Kidney (tissue), 14 donors: Measurements from ENCODE around the gene CENATAC. TPM values are rescaled to one million over a fixed set of nuclear protein-coding genes. Genes with fewer than 3 reads are reported as not detected.
A peak's percentile ranks its signal among the peaks of the same experiment; 100 is the strongest.
"Not testable (repeated sequence)": the region's sequence is repeated elsewhere in the genome, so short reads cannot be mapped to it uniquely, and the experiment has no call there.

ENCODE experiments used
- DNase-seq, 5 donors: peaks; one replicate each; pipeline ENCODE4 v3.0.0-alpha.2; 2013 to 2020
- FAIRE-seq: peaks from 2 replicates; lab custom pipeline; 2012; peaks lifted over from hg19 to GRCh38; lab: Jason Lieb, UNC
- H3K27ac ChIP-seq, 2 donors: one replicate each; pipeline ENCODE4 v1.7.0; 2013; ENCODE audit warnings: low read depth in 2 of 2, low read length in 2 of 2, inconsistent platforms in 1 of 2
- H3K27me3 ChIP-seq: one replicate; pipeline ENCODE4 v1.7.1; 2013; ENCODE audit warnings: low read length, inconsistent platforms; ENCODE audit not compliant: control insufficient read depth, insufficient read depth
- H3K36me3 ChIP-seq, 3 donors: one replicate each; pipeline versions ENCODE4 v1.7.0 to v1.7.1; 2013; ENCODE audit warnings: low read length in 3 of 3, control low read depth in 1 of 3, inconsistent platforms in 1 of 3; ENCODE audit not compliant: insufficient read depth in 3 of 3, control insufficient read depth in 2 of 3
- H3K4me1 ChIP-seq, 3 donors: one replicate each; pipeline versions ENCODE4 v1.7.0 to v1.7.1; 2013; ENCODE audit warnings: low read length in 3 of 3, inconsistent platforms in 1 of 3, low read depth in 1 of 3; ENCODE audit not compliant: control insufficient read depth in 2 of 3, insufficient read depth in 2 of 3
- H3K4me3 ChIP-seq, 3 donors: one replicate each; pipeline versions ENCODE4 v1.7.0 to v1.8.1; 2013; ENCODE audit warnings: low read length in 3 of 3, control low read depth in 1 of 3, inconsistent platforms in 1 of 3
- H3K9ac ChIP-seq, 3 donors: one replicate each; pipeline versions ENCODE4 v1.7.0 to v1.7.1; 2013; ENCODE audit warnings: low read length in 3 of 3, control low read depth in 1 of 3, inconsistent platforms in 1 of 3
- H3K9me3 ChIP-seq, 3 donors: one replicate each; pipeline versions ENCODE4 v1.7.0 to v1.7.1; 2013; ENCODE audit warnings: low read length in 3 of 3, control low read depth in 1 of 3, inconsistent platforms in 1 of 3; ENCODE audit not compliant: control insufficient read depth in 2 of 3, insufficient read depth in 1 of 3
- CTCF ChIP-seq: IDR thresholded peaks from 3 replicates; pipeline ENCODE4 v1.5.1; 2012; ENCODE audit warnings: mild to moderate bottlenecking, moderate library complexity, borderline replicate concordance; ENCODE audit not compliant: insufficient read depth; ENCODE audit errors: extremely low read depth
- intact Hi-C: fragments of 100-400 bp; cut with DNase I; formaldehyde crosslinking; loops from one replicate; pipeline ENCODE4 v1.11.1; 2022
- polyA plus RNA-seq: library from polyadenylated mRNA; stranded (reverse); fragments of 350-450 nt; fragmentation: Illumina TruSeq; extraction: RNeasy Lipid Tissue Mini Kit (QIAGEN cat#74804); gene quantifications from one replicate; pipeline ENCODE4 v1.2.3, GENCODE V29; 2014; ENCODE audit warnings: low read depth, low replicate concordance; ENCODE audit not compliant: insufficient read depth
- total RNA-seq: library from RNA; stranded (reverse); fragmentation: NEBNext Ultra II Directional; extraction: Animal tissue kit (Norgen Biotek cat#: 25700); gene quantifications from one replicate; pipeline ENCODE4 v1.2.1, GENCODE V29; 2021
- donor health status: control.
- donor health status: control.
- donor health status: control.
- donor health status: control.
- donor health status: control.
- donor health status: DM: yes; HTN: yes; CAD: no.
- donor health status: Normal renal cell carcinoma (clear cell type).

The CENATAC gene
- total and polyA plus RNA-seq, 2 donors from 2014 or later = 19.8 to 45.0 TPM

DNA sequence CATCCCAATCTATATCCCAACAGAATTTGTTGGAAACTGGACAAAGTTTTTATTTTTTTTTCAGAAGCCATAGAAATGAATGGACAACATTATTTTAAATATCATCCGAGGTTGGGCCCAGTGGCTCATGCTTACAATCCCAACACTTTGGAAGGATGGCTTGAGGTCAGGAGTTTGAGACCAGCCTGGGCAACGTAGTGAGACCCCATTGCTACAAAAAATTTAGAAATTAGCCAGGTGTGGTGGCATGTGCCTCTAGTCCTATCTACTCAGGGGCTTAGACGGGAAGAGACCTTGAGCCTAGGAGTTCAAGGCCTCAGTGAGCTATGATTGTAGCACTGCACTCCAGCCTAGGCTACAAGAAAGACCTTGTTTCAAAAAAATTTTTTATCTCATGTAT, 36.9 kb downstream of the CENATAC start:
- no peaks in the 10 kb centered on the region for H3K27me3 ChIP-seq
- no peak overlapping the region for H3K9ac ChIP-seq
- TF ChIP-seq CTCF = no peak
- FAIRE-seq = no peak
- H3K4me3 ChIP-seq = no peak overlapping the region
- intact Hi-C loops = no loop called here
- H3K9me3 ChIP-seq = no peaks in the 10 kb centered on the region
- H3K4me1 ChIP-seq = peaks cover 0 to 3% (median 0%) of the 10 kb centered on the region in 3 donors
- no peak for DNase-seq
- no peaks in the 10 kb centered on the region for H3K36me3 ChIP-seq
- H3K27ac ChIP-seq = no peak overlapping the region

DNA sequence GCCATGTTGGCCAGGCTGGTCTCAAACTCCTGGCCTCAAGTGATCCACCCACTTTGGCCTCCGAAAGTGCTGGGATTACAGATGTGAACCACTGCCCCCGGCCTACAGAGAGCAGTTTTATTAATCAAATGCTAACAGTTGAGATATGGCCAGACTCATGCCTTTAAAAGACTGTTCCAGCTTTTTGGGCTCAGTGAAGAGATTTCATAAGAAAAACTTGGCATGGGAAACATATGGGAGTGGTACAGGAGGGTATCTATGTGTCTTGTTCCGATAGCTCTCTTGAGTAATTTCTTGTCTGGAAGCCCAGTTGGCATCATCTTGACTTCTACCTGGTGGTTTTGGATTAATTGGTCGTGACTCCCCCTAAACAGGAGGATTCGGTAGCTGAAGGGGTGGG, 40.9 kb downstream of the CENATAC start:
- Histone ChIP-seq H3K27me3 (no peaks in the 10 kb centered on the region), H3K4me1 (no peaks in the 10 kb centered on the region), H3K9me3 (no peaks in the 10 kb centered on the region), H3K36me3 (no peaks in the 10 kb centered on the region), H3K4me3 (no peak overlapping the region), H3K9ac (no peak overlapping the region), H3K27ac (no peak overlapping the region)
- DNase-seq (no peak), FAIRE-seq (no peak)
- no peak for TF ChIP-seq CTCF
- intact Hi-C loops = no loop called here

- H3K4me1 ChIP-seq, intact Hi-C loops, H3K27ac ChIP-seq, H3K27me3 ChIP-seq, H3K9ac ChIP-seq, H3K36me3 ChIP-seq, H3K4me3 ChIP-seq, H3K9me3 ChIP-seq, FAIRE-seq: not testable (repeated sequence)
- DNase-seq = peak in 1 of 5 donors; percentile 8
Measured at GRCh38 chr11:119039471-119039870, 41.5 kb downstream of the CENATAC start.

GRCh38 chr11:119041821-119042514, 44.0 kb downstream of the CENATAC start:
- Histone ChIP-seq H3K9ac (no peak overlapping the region), H3K9me3 (no peaks in the 10 kb centered on the region), H3K4me3 (no peak overlapping the region), H3K36me3 (peaks cover 0 to 11% (median 11%) of the 10 kb centered on the region in 3 donors), H3K27me3 (no peaks in the 10 kb centered on the region), H3K4me1 (no peaks in the 10 kb centered on the region), H3K27ac (no peak overlapping the region)
- intact Hi-C loops = no loop called here
- FAIRE-seq (no peak), DNase-seq (no peak)
- no peak for TF ChIP-seq CTCF
